ENCODE measurements around the gene TMEM43.

Gene TMEM43

DNA sequence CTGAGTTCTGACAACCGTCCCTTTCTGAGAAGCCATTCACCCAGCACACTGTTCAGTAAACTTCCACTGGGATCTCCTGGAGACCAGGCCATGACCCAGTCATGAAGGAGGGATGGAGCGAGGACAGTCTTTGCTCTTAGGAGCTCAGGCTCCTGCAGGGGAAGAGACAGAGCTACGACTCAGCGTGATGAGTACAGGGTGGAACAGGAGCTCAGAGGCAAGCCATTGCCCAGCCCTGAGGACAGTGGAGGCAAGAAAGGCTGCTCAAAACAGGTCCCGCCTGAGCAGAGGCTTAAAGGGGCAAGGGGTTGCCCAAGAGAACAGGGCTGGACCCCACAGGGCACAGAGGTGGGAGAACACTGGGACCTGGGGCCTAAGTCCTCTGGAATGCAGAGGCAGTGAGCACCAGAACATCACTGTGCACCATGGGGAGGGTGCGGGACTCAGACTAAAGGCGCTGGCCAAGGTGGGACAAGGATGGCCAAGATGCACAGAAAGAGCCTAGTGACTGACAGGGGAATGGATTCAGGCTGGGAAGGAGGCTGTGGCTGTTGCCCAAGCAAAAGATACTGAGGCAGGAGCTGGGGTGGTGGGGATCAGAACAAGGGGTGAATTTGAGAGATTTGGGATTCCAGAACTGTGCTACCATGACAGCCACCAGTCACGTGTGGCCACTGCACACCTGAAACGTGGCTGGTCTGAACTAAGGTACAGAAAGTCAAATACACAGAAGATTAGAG lies 25.8 kb downstream of the TMEM43 start:
- no peak for DNase-seq

DNA sequence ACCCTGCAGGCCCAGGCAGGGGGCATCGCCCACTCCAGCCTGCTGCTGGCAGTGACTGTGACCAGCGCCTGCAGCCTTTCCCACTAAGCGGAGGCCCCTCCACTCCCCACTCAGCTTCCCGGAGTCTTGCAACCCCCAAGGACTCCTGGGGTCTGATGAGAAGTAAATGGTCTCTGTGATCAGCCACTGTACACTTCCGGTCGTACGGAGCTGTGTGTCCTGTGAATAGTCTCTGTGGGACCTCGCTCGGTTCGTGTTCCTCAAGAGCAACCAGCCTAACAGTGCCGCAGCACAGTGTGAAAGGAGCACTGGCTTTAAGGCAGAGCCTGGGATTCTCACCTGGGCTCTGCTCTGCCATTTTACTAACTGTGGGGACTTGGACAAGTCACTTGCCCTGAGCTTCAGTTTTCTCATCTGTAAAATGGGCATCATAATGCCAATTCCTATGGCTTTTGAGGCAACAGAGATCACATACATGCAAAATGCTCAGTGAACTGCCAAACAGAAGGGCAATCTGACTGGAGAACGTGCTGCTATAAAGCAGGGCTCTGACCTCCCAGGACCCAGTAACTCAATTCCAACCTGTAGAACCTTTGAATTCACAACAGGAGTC lies 26.7 kb downstream of the TMEM43 start:
- DNase-seq = no peak

DNA sequence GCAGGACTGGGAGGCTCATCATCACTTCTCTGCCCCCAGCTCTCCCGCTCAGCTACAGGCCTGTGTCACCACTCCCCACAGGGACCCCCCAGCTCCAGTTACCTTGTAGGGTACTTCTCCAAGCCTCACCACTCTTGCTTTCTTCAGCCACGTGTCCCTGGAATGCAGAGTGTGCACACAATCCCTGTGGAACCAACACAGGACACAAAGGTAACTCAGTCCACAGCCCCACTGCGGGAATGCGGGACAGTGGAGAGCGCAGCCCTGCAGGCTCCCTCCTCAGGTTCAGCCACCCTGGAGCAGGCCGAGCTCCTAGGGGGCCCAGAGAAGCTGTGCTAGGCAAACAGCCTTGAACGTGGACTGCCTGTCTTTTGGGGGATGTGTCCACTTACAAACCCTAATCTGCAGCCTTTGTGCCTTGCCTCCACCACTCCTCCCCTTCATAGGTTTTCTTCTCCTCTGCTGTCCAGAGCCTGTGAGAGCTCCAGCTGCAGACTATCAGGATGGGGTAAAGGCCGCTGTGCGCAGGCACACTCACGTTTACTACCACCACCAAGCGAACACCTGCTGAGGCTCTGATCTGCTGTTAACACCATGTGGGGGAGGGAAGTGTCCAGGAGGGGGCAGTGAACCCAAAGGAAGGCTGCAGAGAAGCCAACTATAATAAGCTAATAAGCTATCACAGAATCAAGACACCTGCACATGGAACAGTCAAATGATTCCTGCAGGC lies 27.5 kb downstream of the TMEM43 start:
- no peak for DNase-seq

DNA sequence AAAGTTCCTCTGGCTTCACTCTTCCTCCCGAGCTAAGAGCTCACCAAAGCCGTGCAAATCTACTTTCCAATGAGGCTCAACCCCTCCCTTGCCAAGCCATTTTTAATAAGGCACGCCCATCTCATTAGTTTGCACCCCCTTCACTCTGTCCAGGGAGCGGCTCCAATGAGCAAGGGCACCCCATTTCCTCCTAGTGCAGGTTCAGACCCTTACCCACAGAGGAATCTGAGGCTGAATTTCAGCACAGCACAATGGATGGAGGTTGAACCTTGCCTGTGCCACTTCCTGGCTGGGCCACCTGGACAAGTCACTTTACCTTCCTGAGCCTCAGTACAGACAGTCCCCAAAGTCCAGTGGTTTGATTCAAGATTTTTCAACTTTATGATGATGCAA lies 28.1 kb downstream of the TMEM43 start:
- DNase-seq = no peak

DNA sequence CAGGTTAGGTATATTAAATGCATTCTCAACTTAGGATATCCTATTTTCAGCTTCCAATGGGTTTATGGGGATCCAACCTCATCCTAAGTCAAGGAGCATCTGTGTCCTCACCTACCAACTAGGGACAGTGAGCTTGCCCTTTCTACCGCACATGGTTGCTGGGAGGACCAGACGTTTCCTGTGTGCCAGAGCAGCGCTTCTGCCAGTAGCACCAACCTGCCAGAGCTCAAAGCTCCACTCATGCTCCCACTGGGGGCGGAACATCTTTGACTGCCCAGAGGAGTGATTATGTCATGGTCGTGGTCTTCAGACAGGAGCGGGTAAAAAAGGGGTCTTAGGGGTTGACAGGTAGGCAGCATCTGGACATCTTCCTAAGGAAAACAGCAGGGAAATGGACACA lies 28.8 kb downstream of the TMEM43 start:
- no peak for DNase-seq

DNA sequence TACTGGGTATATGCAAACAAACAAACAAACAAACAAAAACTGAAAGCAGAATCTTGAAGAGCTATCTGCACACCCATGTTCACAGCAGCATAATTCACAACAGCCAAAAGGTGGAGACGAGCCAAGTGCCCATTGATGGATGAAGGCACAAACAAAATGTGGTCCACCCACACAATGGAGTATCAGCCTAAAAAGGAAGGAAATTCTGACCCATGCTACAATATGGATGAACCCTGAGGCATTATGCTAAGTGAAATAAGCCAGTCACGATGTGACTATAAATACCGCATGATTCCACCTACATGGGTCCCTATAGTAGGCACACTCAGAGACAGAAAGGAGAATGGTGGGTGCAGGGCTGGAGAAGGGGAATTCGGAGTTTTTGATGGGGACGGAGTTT lies 29.4 kb downstream of the TMEM43 start:
- no peak for DNase-seq

DNA sequence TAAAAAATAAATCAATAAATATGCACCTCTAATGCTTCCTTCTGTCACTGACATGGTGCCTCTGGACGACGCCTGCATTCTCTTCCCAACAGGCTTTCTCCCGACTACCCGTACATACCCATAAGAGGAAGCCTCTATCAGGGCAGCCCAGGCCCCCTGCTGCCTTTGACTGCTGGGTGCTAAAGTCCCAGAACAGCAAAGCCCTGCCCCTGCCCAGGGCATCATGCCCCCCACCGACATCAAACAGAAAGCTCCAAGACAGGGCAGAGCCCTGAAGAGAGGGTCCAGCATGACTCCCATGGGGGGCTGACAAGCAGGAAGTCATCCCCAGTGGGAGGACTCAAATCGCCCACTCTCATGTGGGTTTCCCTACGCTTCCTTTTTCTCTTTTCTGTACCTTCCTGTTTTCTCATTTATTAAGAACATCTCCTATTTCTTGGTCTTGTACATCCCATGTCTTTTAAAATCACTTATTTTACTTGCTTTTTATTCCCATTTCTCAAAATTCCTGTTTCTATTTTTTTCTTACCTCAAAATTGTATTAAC lies 30.1 kb downstream of the TMEM43 start:
- DNase-seq = no peak

DNA sequence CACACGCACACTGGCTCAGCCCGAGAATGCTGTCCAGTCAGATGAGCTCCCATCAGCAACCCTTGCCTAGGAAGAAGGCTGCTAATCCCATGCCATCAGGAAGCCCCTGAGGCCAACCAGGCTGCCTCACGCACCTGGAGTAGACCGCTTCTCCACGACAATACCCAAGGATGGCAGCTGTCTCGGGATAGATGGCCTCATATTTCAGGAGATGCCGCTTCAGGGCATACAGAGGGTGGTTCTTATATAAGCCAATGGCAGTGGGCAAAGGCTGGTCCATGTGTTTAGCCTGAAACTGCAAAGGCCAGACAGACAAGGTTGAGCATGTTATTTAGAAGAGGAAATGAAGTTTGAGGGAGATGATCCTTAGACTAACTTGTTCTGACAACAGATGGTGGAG lies 31.3 kb downstream of the TMEM43 start:
- no peak for DNase-seq

DNA sequence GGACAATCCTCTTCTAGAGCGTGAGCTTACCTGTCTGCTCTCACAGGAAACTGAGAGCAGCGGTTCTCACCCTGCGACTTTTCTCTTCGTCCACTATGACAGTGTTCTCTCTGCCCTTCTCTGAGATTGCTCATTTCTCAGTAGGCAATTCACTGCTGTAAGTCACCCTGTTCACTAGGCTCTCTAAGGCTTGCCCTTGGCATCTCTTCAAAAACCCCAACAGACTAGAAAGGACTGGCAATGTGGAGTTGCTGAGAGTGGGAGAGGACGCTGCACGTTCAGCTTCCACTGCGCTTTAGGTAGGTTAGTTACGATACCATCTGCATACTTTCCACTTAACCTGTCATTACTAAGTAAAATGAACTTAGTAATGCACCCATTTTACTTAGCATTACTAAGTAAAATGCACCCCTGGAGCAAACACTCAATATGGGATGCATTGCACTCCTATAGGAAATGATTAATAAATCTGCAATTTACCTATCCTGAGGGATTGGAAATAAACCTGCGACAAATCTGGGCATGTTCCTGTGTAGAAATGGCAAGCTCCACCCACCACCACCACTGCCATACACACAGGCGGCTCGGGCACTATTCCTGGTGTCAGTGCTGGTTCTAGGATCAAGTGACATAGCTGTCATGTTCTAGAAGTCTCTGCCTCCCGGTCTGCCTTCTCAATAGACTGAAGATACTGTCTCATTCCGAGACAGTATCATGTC lies 32.1 kb downstream of the TMEM43 start:
- DNase-seq = no peak

DNA sequence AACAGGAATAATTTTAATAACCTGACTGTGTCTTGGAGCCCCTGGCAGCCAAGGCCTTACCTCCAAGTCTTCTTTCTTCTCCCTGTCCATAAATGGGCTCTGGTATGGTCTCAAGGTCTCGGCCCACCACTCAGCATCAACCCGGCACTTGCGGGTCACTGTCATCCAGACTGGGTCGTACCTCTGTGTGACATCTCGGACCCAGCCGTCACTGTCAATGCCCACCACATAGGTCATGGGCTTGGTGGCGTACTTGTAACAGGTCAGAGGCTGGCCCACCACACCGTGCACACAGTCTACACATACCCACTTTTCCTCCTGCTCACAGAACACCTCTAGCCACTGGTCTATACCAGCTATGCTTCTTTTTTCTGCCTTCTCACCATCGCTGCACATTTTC lies 33.1 kb downstream of the TMEM43 start:
- DNase-seq = no peak

DNA sequence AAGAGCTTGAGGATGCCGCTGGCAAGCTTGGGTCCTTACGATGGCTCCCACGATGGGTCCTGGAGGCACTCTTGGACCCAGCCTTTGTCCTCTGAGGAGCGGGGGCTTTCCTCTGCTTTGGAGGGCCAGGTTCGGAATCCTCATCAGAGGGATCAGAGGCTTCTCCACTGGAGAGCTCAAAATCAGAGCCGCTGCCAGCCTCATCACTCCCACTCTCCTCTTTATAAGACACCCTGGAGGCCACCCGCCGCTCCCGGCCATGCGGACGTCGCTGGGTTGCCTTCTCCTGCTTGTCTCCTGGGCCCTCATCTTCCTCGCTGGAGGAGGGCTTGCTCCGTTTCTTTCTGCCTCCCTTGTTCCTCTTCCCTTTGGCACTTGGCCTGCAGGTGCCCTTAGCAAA lies 33.5 kb downstream of the TMEM43 start:
- DNase-seq = no peak

DNA sequence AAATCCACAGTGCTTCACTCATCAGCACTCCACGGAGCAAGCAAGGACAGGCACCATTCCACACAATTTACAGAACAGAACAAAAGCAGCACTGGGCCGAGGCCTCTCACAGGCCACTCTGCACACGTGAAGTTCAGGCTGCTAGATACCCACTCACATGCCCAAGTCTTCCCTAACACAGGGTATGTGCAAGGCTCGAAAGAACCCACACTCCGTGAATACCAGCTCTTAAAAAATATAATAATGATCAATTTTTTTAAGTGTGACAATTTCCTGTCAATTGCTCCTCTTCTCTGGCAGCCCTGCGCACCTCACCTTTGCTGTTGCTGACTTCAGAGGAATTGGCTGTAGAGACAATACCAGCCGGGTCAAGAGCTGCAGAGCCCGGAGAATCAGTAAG lies 34.6 kb downstream of the TMEM43 start:
- no peak for DNase-seq

DNA sequence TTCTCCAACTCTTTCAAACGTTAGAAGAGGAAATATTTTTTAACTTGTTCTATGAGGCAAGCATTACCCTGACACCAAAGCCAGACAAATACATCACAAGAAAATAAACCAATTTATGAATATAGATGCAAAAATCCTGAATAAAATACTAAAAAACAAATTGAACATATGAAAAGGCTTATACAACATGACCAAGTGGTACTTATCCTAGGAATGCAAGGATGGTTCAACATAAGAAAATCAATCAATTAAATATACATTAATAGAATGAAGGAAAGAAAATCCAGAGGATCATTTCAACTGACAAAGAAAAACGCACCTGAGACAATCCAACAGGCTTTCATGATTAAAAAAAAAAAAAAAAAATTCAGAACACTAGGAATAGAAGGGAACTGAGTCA lies 36.4 kb downstream of the TMEM43 start:
- DNase-seq = no peak

DNA sequence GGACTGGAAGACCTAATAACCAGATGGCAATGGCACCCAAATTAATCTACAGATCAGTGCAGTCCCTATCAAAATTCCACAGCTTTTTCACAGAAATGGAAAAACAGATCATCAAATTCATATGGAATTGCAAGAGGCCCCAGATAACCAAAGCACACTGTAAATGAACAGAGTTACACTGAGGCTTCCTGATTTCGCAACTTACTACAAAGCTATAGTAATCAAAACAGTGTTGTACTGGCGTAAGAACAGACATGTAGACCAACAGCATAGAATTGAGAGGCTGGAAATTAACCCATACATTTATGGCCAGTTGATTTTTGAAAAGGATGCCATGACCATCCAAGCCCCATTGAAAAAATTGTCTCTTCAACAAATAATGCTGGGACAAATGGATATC lies 37.3 kb downstream of the TMEM43 start:
- DNase-seq = no peak

DNA sequence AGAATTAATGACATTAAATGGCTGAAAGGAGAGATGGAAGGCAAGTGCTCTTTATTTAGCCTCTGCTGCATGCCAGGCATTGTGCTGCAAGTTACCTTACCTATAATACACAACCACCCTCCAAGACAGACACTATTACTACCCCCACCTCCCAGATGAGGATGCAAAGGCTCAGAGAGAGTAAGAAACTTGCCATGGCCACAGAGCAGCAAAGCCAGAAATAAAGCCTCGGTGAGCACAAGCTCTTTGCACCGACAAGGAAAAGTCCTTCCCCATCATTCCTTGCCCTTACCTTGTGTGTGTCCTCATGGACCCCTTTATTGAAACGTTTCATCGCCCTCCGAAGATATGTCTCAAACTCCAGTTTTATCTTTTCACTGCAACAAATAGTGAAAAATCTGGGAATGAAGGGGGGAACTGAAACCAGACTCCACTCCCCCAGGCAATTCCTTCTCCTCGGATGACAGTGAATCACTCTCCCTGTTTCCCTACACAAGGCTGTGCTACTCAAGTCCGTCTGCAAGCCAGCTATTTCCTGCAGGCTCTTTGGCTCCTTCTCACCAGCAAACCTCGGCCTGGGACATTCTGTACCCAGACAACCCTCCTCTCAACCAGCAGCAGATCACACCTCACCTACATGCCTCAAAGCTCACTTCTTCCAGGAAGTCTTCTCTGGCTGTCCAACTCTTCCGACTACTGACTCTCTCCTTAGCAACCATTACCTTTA lies 42.2 kb downstream of the TMEM43 start:
- no peak for DNase-seq

DNA sequence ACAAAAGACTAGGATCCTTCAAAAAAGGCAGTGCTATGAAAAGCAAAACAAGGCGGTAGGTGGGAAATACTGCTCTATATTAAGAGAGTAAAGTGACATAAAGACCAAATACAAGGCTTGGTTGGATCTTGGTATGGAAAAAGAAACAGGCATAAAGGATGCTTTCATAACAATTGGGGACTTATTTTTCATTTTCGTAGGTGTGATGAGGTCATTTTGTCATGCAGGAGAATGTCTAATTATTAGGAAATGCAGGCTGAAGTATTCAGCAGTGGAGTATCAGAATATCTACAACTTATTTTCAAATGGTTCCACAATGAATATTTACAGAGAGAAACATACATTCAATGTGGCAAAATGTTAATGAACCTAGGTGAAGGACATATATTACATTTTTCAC lies 44.6 kb downstream of the TMEM43 start:
- no peak for DNase-seq

DNA sequence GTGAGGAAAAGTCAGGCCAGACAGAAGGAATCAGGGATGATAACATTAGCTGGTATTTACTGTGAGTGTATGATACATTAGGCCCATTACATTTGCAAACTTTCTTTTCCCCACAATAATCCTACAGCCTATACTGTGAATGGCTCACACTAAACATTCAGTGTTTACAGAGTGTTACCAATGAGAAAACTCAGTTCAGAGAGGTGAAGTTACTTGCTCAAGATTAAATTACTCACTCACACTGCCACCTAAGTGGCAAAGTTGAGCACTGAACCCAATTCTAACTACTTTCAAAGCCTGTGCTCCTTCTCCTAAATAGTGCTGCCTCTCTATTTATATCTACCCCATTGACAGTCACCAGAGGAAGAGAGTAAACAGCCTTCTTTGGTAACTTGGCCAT lies 45.0 kb downstream of the TMEM43 start:
- no peak for DNase-seq

DNA sequence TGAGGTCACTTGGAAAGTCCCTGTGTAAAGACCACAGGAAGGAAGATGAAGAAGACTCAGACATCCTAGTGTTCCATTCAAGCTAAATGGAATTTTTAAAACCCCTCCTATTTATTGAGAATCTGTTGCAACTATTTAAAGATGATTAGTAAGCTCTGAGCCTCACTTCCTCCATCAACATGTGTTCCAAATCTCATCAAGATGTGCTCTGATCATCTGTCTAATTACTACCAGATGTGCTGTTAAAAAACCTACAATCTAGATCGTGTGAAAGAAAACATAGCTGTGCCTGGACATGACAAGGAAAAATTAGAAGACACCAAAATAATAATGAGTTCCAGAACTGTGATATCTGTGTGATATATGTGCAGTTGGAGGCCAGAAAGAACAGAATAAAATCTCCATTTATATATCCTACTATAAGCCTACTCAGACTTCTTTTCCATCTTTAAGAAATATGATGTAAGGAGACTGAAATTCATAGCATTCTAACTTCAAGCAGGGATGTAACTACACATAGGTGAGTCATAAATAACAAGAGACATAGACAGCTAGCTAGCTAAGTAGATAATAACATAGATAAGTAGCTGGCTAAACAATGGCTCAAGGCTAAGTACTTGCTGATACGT lies 45.8 kb downstream of the TMEM43 start:
- DNase-seq = no peak

DNA sequence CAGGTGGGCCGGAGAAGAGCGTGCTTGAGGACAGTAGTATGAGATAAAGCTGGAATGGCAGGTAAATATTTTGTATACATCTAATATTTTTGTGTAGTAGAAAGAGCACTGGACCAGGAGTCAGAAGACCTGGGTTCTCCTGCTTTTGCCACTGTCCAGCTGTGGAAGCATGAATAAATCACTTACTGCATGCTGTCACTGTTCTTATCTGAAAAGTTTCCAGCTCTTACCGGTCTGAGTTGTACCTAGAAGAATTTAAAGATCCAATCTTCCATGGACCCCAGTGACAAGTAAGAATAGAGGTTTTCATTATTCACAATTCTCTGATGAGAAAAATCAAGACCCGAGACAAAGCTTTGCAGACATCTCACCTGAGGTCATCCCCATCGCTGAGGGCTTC lies 47.6 kb downstream of the TMEM43 start:
- DNase-seq = no peak

DNA sequence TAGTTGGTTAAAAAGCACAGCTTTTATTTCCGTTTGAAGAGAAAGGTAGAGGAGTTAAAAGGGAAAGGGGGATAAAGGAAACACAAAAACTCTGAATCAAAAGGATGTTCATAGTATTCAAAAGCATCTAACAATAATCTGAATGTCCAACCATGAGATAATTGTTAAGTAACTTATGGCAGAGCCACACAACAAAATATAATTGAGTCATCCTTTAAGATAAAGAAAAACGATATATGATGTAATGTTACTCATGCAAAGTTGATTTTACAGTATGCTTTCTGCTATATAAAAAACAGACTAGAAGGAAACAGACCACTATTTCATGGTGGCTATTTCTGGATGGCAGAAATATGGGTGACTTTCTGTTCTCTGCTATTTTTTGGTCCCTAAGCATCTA lies 49.6 kb downstream of the TMEM43 start:
- DNase-seq = no peak
